ENCODE results near the gene TTLL8. TPM values are rescaled to one million over a fixed set of nuclear protein-coding genes. Genes with fewer than 3 reads are reported as not detected.

Gene TTLL8
- polyA plus RNA-seq, 1 donor from 2014 or later, result not detected

DNA sequence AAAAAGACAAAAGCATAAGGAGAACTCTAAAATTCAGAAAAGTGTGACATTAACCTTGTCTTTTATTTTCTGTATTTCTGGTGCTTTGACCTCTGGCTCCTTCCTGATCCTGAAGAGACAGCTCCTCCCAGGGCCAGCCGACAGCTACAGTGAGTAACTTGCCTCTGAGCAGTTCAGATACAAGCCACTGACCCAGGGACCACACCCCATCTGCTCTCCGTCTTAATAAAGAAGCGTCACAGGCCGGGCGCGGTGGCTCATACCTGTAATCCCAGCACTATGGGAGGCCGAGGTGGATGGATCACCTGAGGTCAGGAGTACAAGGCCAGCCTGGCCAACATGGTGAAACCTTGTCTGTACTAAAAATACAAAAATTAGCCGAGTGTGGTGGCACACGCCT lies 20.7 kb upstream of the TTLL8 start:
- Histone ChIP-seq H3K36me3 (ENCODE audit: insufficient read depth, low read length) (no peaks in the 10 kb centered on the region), H3F3A (ENCODE audit: insufficient read depth, low read length, poor library complexity, severe bottlenecking) (no peaks in the 10 kb centered on the region), H4K20me1 (ENCODE audit: insufficient read depth) (no peaks in the 10 kb centered on the region), H3K9ac (ENCODE audit: low read length) (no peak overlapping the region), H3K4me2 (ENCODE audit: low read length) (no peak overlapping the region), H3K27ac (ENCODE audit: low read length) (no peak overlapping the region), H3K79me2 (replicated peaks; ENCODE audit: insufficient read depth, low read length) (no peaks in the 10 kb centered on the region), H3K9me2 (ENCODE audit: insufficient read depth, low read length) (no peaks in the 10 kb centered on the region), H3K27me3 (ENCODE audit: insufficient read depth, low read depth, low read length) (no peaks in the 10 kb centered on the region), H3K4me3 (ENCODE audit: low read length) (no peak overlapping the region), H3K9me3 (ENCODE audit: low read length) (no peaks in the 10 kb centered on the region), H2AFZ (ENCODE audit: low read depth, low read length) (no peak overlapping the region)
- TF ChIP-seq MXI1 (conservative IDR thresholded peaks at IDR 0.05; ENCODE audit: poor library complexity, severe bottlenecking) (no peak), EZH2 (IDR thresholded peaks at IDR 0.05; ENCODE audit: borderline replicate concordance, insufficient read depth, low read length, poor library complexity, severe bottlenecking) (no peak), EP300 (conservative IDR thresholded peaks at IDR 0.05; ENCODE audit: poor library complexity, severe bottlenecking) (no peak), SMC3 (conservative IDR thresholded peaks at IDR 0.05; ENCODE audit: poor library complexity) (no peak), RAD21 (conservative IDR thresholded peaks at IDR 0.05) (no peak), TAF1 (IDR thresholded peaks at IDR 0.05; ENCODE audit: low read depth) (no peak), CTCF (IDR thresholded peaks at IDR 0.05; ENCODE audit: poor library complexity, severe bottlenecking) (no peak), POLR2AphosphoS5 (IDR thresholded peaks at IDR 0.05) (no peak)
- TF ChIP-seq, protein P1, sequence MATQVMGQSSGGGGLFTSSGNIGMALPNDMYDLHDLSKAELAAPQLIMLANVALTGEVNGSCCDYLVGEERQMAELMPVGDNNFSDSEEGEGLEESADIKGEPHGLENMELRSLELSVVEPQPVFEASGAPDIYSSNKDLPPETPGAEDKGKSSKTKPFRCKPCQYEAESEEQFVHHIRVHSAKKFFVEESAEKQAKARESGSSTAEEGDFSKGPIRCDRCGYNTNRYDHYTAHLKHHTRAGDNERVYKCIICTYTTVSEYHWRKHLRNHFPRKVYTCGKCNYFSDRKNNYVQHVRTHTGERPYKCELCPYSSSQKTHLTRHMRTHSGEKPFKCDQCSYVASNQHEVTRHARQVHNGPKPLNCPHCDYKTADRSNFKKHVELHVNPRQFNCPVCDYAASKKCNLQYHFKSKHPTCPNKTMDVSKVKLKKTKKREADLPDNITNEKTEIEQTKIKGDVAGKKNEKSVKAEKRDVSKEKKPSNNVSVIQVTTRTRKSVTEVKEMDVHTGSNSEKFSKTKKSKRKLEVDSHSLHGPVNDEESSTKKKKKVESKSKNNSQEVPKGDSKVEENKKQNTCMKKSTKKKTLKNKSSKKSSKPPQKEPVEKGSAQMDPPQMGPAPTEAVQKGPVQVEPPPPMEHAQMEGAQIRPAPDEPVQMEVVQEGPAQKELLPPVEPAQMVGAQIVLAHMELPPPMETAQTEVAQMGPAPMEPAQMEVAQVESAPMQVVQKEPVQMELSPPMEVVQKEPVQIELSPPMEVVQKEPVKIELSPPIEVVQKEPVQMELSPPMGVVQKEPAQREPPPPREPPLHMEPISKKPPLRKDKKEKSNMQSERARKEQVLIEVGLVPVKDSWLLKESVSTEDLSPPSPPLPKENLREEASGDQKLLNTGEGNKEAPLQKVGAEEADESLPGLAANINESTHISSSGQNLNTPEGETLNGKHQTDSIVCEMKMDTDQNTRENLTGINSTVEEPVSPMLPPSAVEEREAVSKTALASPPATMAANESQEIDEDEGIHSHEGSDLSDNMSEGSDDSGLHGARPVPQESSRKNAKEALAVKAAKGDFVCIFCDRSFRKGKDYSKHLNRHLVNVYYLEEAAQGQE (IDR thresholded peaks at IDR 0.05; ENCODE audit: borderline replicate concordance), result no peak

DNA sequence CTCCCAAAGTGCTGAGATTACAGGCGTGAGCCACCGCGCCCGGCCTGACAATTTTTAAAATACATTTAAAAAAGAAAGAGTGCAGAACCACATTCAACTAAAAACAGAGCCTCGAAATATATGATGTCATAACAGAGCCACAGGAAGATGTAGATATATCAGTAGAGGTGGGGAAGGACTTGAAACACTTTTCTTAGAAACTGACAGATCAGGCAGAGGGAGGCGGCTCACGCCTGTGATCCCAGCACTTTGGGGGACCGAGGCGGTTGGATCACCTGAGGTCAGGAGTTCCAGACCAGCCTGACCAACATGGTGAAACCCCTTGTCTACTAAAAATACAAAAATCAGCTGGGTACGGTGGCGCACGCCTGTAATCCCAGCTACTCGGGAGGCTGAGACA lies 20.1 kb upstream of the TTLL8 start:
- Histone ChIP-seq H3K36me3 (ENCODE audit: insufficient read depth, low read length) (no peaks in the 10 kb centered on the region), H3K27ac (ENCODE audit: low read length) (no peak overlapping the region), H3K27me3 (ENCODE audit: insufficient read depth, low read depth, low read length) (no peaks in the 10 kb centered on the region), H3K9me3 (ENCODE audit: low read length) (no peaks in the 10 kb centered on the region), H2AFZ (ENCODE audit: low read depth, low read length) (no peak overlapping the region), H3K9ac (ENCODE audit: low read length) (no peak overlapping the region), H3F3A (ENCODE audit: insufficient read depth, low read length, poor library complexity, severe bottlenecking) (no peaks in the 10 kb centered on the region), H3K9me2 (ENCODE audit: insufficient read depth, low read length) (no peaks in the 10 kb centered on the region), H4K20me1 (ENCODE audit: insufficient read depth) (no peaks in the 10 kb centered on the region), H3K79me2 (replicated peaks; ENCODE audit: insufficient read depth, low read length) (no peaks in the 10 kb centered on the region), H3K4me2 (ENCODE audit: low read length) (no peak overlapping the region), H3K4me3 (ENCODE audit: low read length) (no peak overlapping the region)
- TF ChIP-seq RAD21 (conservative IDR thresholded peaks at IDR 0.05) (no peak), EZH2 (IDR thresholded peaks at IDR 0.05; ENCODE audit: borderline replicate concordance, insufficient read depth, low read length, poor library complexity, severe bottlenecking) (no peak), CTCF (IDR thresholded peaks at IDR 0.05; ENCODE audit: poor library complexity, severe bottlenecking) (no peak), SMC3 (conservative IDR thresholded peaks at IDR 0.05; ENCODE audit: poor library complexity) (no peak), EP300 (conservative IDR thresholded peaks at IDR 0.05; ENCODE audit: poor library complexity, severe bottlenecking) (no peak), MXI1 (conservative IDR thresholded peaks at IDR 0.05; ENCODE audit: poor library complexity, severe bottlenecking) (no peak), TAF1 (IDR thresholded peaks at IDR 0.05; ENCODE audit: low read depth) (no peak), POLR2AphosphoS5 (IDR thresholded peaks at IDR 0.05) (no peak)
- TF ChIP-seq, protein P1 (IDR thresholded peaks at IDR 0.05; ENCODE audit: borderline replicate concordance), result no peak
